Upper lobe of right lung (tissue), 1 donor: ENCODE measurements around the gene IFITM1. TPM values are rescaled to one million over a fixed set of nuclear protein-coding genes. Genes with fewer than 3 reads are reported as not detected.
"Not testable (repeated sequence)": the region's sequence is repeated elsewhere in the genome, so short reads cannot be mapped to it uniquely, and the experiment has no call there.

Experiments used
- ATAC-seq: fragments of 200-7000 bp; cut with Tn5 transposase; one replicate; pipeline ENCODE4 v1.9.1; 2020; ENCODE audit warnings: mild to moderate bottlenecking, moderate library complexity
- DNase-seq: peaks from one replicate; pipeline ENCODE4 v3.0.0-alpha.2; 2020
- H3K27ac ChIP-seq: fragments of 200-600 bp; one replicate; pipeline ENCODE4 v1.8.0; 2022
- H3K27me3 ChIP-seq: fragments of 200-600 bp; one replicate; pipeline ENCODE4 v1.8.0; 2022; ENCODE audit warnings: mild to moderate bottlenecking
- H3K36me3 ChIP-seq: fragments of 200-600 bp; one replicate; pipeline ENCODE4 v1.8.0; 2022
- H3K4me1 ChIP-seq: fragments of 200-600 bp; one replicate; pipeline ENCODE4 v1.8.0; 2022
- H3K4me3 ChIP-seq: fragments of 200-600 bp; one replicate; pipeline ENCODE4 v1.8.0; 2022; ENCODE audit warnings: mild to moderate bottlenecking
- H3K9me3 ChIP-seq: fragments of 200-600 bp; one replicate; pipeline ENCODE4 v1.8.0; 2022
- intact Hi-C: fragments of 100-400 bp; cut with DNase I; formaldehyde crosslinking; loops from one replicate; pipeline ENCODE4 v1.11.0; 2022
- total RNA-seq: library from RNA; stranded (reverse); fragmentation: NEBNext Ultra II Directional; extraction: Animal tissue kit (Norgen Biotek cat#: 25700); gene quantifications from one replicate; pipeline ENCODE4 v1.2.1, GENCODE V29; 2021
- TF ChIP-seq, protein P1 (sequence below): fragments of 200-600 bp; IDR thresholded peaks from one replicate; pipeline ENCODE4 v1.8.0; 2022; ENCODE audit warnings: antibody characterized with exemption
- donor health status: DM: no; HTN: yes; CAD: no; lungs with severe emphysema.

IFITM1 gene
- total RNA-seq, 1 donor from 2014 or later: 128 TPM

DNA sequence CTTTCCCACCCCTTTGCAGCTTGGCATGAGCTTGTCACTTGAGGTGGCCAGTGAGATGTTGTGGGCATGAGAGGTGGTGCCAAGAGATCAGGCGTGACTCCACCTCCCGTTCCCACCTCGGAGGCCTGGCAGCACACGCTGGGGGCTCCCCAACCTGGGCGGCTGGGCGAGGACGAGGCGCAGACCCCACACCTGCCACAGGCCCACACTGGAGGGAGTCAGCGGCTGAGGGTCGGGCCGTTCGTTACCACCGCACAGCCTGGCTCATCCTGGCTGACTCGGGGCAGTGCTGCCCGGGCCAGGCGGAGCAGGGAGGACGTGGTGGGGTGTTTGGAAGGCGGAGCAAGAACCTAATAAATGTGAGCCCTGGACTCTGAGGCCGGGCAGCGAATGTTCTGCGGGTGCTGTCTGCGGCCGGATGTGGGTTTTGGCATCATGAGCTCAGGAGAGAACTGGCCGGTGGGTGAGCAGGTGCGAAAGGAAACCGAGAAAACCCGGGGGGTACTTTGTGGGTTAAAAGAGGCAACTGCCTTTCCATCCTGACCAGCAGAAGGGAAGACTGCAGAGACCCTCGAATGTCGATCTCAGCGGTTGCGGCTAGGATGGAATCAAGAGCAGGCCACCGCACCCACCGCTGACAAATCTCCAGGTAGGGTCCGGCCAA is 17.0 kb downstream of the IFITM1 start:
- DNase-seq (peak; percentile 61), ATAC-seq (no peak)
- H3K9me3 ChIP-seq: no peaks in the 10 kb centered on the region
- TF ChIP-seq, protein P1, sequence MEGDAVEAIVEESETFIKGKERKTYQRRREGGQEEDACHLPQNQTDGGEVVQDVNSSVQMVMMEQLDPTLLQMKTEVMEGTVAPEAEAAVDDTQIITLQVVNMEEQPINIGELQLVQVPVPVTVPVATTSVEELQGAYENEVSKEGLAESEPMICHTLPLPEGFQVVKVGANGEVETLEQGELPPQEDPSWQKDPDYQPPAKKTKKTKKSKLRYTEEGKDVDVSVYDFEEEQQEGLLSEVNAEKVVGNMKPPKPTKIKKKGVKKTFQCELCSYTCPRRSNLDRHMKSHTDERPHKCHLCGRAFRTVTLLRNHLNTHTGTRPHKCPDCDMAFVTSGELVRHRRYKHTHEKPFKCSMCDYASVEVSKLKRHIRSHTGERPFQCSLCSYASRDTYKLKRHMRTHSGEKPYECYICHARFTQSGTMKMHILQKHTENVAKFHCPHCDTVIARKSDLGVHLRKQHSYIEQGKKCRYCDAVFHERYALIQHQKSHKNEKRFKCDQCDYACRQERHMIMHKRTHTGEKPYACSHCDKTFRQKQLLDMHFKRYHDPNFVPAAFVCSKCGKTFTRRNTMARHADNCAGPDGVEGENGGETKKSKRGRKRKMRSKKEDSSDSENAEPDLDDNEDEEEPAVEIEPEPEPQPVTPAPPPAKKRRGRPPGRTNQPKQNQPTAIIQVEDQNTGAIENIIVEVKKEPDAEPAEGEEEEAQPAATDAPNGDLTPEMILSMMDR: no peak
- peaks cover 29% of the 10 kb centered on the region for H3K4me1 ChIP-seq
- H3K27ac ChIP-seq: no peak overlapping the region
- H3K27me3 ChIP-seq: no peaks in the 10 kb centered on the region
- no peaks in the 10 kb centered on the region for H3K36me3 ChIP-seq
- H3K4me3 ChIP-seq: no peak overlapping the region
- intact Hi-C loops: no loop called here

DNA sequence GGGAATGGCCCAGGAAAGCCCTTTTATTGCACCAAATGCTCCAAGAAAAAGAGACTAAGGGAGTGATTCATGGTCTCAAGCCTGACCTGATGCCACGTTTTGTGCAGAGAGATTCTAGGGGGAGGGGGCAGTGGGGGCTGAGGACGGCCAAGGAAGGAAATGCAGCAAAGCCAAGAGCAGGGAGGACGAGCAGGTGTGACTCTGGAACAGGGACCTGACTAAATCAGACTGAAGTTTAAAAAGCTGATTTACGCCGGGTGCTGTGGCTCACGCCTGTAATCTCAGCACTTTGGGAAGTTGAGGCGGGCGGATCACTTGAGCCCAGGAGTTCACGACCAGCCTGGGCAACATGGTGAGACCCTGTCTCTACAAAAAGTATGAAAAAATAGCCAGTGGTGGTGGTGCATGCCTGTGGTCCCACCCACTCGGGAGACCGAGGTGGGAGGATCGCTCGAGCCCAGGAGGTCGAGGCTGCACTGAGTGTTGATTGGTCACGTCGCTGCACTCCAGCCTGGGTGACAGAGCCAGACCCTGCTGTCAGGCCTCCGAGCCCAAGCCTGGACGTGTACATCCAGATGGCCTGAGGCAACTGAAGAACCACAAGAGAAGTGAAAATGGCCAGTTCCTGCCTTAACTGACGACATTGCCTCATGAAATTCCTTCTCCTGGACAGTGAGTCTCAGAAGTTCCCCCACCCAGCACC is 17.7 kb downstream of the IFITM1 start:
- no peaks in the 10 kb centered on the region for H3K9me3 ChIP-seq
- no peaks in the 10 kb centered on the region for H3K36me3 ChIP-seq
- no peak overlapping the region for H3K4me3 ChIP-seq
- intact Hi-C loops: no loop called here
- H3K4me1 ChIP-seq: peaks cover 29% of the 10 kb centered on the region
- TF ChIP-seq, protein P1: no peak
- ATAC-seq (no peak), DNase-seq (peak; percentile 28)
- H3K27ac ChIP-seq: no peak overlapping the region
- H3K27me3 ChIP-seq: no peaks in the 10 kb centered on the region

DNA sequence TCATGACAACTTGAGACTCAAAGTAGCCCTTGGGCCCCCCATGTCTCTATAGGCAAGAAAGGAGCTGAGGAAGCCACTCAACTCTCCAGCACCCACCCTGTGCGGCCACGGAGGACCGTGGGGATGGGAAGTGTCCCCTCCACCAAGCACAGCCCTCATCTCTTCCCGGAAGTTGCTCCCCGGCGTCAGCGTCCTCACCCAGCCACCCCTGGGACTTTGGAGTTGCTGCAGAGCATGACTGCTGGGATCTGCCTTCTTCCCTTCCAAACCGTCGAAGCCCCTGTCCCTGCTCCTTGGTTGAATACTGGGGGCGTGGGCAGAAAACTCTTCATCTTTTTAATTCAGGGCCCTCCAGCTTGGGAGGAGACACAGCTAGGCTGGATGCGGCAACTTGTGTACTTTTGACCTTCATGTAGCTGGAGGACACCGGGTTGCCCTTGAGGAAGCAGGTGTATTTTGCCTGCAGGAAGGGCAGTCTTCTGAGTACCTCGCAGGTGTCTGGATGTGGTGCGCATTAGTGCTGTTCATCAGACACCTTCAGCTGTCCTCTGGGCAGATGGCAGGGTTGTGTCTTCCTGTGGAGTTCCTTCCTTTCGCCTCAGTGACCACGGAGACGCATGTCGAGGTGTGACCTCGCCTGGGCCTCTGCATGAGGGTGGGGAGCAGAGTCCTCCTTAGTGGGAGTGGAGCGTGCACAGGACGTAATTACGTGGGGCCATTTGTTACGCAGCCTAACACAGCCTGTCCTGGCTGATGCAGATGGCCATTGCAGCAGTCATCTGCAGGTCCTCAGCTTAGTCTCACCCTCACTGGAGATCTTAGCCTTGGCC is 19.0 kb downstream of the IFITM1 start:
- intact Hi-C loops: no loop called here
- Histone ChIP-seq H3K9me3 (no peaks in the 10 kb centered on the region), H3K4me1 (peaks cover 20% of the 10 kb centered on the region), H3K36me3 (no peaks in the 10 kb centered on the region), H3K27ac (no peak overlapping the region), H3K4me3 (no peak overlapping the region), H3K27me3 (no peaks in the 10 kb centered on the region)
- DNase-seq (no peak), ATAC-seq (no peak)
- TF ChIP-seq, protein P1: no peak

DNA sequence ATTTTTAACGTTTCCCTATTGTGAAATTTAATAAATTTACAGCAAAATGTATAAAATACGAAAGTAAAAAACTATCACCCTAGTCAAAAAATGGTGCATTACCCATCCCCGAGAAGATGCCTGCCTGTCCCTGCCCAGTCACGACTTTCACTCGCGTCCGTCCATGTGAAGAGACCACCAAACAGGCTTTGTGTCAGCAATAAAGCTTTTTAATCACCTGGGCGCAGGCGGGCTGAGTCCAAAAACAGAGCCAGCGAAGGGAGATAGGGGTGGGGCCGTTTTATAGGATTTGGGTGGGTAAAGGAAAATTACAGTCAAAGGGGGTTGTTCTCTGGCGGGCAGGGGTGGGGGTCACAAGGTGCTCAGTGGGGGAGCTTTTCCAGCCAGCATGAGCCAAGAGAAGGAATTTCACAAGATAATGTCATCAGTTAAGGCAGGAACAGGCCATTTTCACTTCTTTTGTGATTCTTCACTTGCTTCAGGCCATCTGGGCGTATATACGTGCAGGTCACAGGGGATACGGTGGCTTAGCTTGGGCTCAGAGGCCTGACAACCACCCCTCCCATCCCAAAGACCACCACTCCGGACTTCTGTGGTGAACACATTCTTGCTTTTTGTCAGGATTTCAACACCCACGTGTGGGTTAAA is 19.9 kb downstream of the IFITM1 start:
- H3K27ac ChIP-seq, H3K36me3 ChIP-seq, intact Hi-C loops, ATAC-seq, H3K9me3 ChIP-seq, H3K4me3 ChIP-seq, H3K27me3 ChIP-seq, DNase-seq: not testable (repeated sequence)
- peaks cover 16% of the 10 kb centered on the region for H3K4me1 ChIP-seq

DNA sequence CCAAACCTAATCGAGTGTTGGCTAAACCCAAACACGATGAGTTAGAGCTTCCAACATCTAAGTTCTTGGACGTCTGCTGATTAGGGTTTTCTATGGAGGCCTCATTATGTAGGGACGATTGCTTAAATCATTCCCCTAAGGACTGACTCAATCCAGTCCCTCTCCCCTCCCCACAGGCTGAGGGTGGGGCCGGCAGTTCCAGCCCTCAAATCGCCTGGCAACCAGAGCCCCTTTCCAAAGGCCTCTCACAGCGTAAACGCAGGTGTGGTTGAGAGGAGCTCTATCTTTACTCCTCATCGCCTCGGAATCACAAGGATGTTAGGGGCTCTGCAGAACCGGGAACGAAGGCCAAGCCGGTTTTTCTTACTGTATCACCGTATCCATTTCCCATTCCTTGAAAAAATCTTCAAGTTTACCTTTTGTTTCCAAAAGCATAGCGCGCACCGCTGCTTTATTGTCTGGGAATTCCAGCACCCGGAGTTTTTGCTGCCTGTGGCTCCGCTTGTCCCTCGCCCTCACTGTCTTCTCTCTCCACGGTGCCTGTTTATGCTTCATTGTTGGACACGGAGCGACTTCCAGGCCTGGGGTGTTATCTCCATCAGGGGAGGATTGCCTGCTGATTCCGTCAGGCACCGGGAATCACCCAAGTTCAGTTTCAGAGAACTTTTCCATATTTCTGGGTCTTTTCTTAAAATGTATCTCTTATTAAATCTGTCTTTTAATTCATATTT is 20.6 kb downstream of the IFITM1 start:
- TF ChIP-seq, protein P1: no peak
- Histone ChIP-seq H3K4me1 (peaks cover 16% of the 10 kb centered on the region), H3K27me3 (no peaks in the 10 kb centered on the region), H3K9me3 (no peaks in the 10 kb centered on the region), H3K27ac (no peak overlapping the region), H3K36me3 (no peaks in the 10 kb centered on the region), H3K4me3 (no peak overlapping the region)
- intact Hi-C loops: no loop called here
- DNase-seq (no peak), ATAC-seq (peak; percentile 31)
